HG03066 (cell line): ENCODE measurements around the gene KLF6.
A peak's percentile ranks its signal among the peaks of the same experiment; 100 is the strongest.

Source experiments
- ATAC-seq: cut with Tn5 transposase; IDR thresholded peaks from one replicate; pipeline ENCODE4 v1.9.1; 2021; ENCODE audit warnings: low read depth; ENCODE audit not compliant: unreplicated experiment

Gene KLF6

GRCh38 chr10:3784510-3785250 lies at the start of gene KLF6:
Gene KLF6 (minus strand): TSS chr10:3785209. CDS start chr10:3785014, 195 bp downstream.
- ATAC-seq = peak; percentile 1

DNA sequence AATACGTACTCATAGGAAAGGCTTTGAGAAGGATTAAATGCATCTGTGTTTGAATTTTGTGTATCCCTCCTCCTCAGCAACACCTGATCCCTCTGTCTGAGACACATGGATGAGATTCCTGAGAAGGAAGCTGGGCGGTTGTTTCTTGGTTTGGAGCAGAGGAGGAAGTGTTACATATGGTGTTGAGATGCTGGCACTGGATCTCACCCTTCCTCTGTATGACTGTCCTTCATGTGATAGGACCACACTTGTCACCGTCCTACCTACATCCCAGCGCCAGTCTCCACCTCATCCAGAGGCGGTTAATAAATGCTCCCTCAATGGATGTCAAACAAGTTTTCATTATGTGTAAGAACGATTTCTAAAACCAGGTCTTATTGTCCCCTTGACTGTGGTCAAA lies 49.4 kb upstream of the KLF6 start:
- ATAC-seq = no peak

- no peak for ATAC-seq
These were observed 48.0 kb upstream of the KLF6 start for GRCh38 chr10:3833046-3833445.

DNA sequence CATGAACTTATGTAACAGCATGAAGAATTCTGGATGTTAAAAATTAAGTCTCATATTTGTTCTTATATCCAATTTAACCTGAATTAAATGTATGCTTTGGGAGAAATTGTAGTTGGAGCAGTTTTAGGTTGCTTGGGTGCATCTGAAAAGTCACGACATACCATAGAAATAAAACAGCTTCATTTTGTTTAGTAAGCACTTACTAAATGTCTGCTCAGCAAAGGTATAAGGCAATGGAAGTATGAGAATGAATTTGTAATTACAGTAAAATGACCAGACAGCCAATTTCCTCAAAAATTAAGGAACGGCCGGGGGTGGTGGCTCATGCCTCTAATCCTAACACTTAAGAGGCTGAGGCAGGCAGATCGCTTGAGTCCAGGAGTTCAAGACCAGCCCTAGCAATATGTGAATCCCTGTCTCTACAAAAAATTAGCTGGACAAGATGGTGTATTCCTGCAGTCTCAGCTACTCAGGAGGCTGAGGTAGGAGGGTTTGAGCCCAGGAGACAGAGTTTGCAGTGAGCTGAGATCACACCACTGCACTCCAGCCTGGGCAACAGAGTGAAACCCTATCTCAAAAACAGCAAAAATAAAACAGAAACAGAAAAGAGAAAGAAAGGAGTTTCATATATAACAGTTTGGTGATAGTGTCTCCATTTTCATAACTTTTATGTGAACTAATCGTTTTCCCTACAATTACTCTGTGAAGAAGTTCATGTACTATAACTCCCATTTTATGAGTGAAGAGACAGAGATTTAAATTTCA lies 47.2 kb upstream of the KLF6 start:
- no peak for ATAC-seq

- no peak for ATAC-seq
These were observed 46.6 kb upstream of the KLF6 start for GRCh38 chr10:3831608-3832007.

DNA sequence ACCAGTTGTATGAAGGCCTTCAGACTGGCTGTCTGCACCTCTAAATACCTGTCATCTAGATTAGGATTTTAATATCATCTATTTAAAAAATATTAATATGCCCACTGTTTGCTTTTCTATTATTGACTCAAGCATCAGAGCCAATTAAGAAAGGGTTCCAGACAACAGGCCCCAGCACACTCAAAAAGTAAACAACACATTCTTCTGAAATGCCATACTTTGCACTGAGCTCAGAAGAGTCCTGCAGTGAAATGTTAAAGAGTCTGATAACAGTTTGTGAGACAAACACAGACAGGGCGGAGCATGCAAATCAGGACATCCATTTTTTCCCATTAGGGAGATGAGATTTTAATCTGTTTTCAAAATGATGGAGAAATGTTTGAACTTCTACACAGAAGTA lies 45.9 kb upstream of the KLF6 start:
- ATAC-seq = no peak

DNA sequence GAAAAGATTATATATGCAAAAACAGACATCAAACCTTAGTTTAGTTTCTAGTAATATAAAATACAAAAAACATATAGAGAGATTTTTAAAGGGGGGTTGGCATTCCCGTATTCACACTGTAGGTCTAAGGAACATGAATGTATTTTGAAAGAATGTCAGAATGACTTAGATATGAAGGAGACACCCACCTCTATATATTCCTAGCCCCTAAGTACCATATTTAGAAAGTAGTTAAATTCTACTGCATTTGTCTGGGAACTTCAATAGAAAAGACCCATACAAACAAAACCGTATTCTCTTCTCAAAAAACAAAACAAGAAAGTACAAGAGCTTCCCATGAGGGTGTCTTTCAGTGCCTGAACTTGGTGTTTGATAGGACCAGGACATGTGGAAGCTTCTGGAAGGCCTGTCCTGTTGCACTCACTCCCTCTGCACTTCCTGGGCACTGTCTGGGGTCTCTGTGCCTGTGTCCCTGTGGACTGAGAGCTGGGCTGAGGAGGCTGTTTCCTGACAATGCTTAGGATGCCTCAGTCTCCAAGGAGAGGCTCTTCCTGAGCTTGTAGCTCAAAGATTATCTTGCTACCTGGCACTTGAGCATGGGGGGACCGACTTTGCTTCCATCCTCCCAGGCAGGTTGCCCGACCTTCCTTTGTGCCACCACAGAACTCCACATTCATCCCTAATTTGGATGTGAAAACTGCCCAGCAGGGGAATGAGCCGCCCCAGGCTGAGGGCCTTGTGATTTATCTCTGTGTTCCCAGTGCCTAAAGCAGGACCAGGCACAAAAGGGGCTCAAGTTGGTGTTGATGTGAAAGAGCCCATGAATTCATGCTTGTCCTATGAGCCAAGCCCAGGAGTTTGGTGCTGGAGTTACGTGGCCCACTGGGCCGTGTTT lies 44.4 kb upstream of the KLF6 start:
- ATAC-seq = no peak

- peak; percentile 54 for ATAC-seq
These were observed 43.6 kb upstream of the KLF6 start for GRCh38 chr10:3828404-3829155.

DNA sequence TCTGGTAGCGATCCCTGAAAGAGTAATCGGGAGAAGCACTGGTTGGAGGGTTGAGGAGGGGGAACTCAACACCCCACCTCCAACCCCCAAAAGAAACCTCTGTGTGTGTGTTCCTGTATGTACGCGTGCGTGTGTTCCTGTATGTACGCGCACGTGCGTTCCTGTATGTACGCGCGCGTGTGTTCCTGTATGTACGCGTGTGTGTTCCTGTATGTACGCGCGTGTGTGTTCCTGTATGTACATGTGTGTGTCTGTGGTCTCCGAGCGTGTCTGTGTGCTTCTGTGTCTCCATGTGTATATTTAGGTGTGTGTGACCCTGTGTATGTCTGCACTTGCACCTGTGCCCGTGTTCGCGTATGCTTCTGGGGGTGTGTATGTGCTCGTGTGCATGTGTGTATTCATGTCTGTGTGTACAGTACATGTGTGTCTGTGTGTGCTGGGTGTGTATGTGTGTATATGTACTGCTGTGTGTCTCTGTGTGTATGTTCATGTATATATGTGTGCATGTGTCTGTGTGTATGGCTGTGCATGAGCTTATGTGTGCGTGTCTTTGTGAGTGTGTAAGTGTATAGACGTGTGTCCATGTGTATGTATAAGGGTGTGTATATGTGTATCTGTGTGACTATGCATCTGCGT lies 42.9 kb upstream of the KLF6 start:
- ATAC-seq = no peak

DNA sequence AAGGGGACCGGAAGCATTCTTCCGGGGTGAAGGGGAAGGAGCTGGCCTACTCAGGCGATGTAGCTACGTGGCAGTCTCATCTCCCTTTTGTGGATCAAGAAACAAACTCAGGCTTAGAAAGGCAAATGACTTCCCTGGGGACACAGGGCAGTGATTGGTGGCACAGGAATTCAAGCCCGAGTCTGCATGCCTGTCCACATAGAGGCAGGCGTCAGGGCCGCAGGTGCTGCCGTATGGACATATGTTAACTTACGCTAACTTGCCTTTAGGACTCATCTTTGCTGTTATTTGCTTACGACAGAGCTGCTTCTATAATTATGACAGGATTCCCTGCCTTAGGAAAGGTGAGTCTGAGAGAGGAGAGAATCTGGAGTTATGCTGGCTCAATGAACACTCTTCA lies 42.3 kb upstream of the KLF6 start:
- ATAC-seq = no peak

DNA sequence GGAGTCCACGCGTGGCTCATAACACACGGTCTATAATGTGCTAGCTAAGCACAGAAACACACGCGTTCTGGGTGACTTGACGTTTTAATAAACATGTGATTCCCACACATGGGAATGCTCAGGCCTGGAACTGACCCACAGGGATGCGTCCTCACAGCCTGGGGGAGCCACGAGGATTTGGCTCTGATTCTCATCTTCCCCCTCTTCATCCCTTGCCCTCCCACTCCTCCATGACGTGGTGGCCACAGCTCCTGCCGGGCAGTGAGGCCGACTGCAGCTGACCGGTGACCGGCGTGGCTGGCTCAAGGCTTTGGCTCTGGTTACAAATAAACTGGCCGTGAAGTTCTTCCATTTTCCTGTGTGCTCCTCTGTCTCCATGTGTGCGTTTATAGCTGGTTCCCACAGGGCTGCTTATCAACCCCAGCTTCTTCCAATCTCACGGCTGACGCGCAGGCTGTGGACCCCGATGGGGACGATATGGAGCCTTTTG lies 40.9 kb upstream of the KLF6 start:
- ATAC-seq = no peak

- ATAC-seq = no peak
These were observed 40.2 kb upstream of the KLF6 start for GRCh38 chr10:3825244-3825643.

GRCh38 chr10:3822541-3823330 lies 37.7 kb upstream of the KLF6 start:
- ATAC-seq = no peak

GRCh38 chr10:3820255-3820654 lies 35.2 kb upstream of the KLF6 start:
- no peak for ATAC-seq

GRCh38 chr10:3816995-3817394 lies 32.0 kb upstream of the KLF6 start:
- ATAC-seq = no peak

- ATAC-seq = no peak
These were observed 29.8 kb upstream of the KLF6 start for GRCh38 chr10:3814838-3815220.

DNA sequence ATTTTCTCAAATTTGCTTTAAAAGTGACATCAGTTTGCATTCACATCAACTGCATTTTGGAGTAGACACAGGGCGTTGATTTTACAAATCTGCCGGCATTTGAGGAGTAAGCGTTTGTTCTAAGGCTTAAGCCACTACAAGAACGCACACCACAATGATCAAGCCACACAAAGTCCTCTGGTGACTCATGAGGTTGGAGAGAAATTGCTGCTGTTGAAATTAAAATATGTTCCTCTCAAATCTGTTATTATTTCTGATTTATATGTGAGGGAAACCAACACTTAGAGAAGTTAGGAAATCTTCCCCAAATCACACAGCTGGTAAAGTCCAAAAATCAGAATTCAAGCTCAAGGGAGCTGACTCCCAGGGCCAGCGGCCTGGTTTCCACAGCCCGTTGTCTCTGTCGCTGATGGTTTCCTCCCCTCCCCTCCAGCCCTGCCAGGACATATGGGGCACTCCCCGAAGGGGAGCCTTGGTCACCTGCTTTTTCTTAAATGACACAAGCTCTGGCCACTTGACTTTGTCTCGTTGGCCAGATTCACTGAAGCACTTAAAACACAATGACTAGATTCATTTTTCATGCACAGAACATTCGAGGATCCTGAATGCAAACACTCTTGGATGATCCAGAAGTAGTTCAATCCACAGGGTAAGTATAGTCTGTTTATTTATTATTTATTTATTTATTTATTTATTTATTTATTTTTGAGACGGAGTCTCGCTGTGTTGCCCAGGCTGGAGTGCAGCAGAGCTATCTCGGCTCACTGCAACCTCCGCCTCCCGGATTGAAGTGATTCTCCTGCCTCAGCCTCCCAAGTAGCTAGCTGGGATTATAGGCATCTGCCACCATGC lies 29.2 kb upstream of the KLF6 start:
- no peak for ATAC-seq

DNA sequence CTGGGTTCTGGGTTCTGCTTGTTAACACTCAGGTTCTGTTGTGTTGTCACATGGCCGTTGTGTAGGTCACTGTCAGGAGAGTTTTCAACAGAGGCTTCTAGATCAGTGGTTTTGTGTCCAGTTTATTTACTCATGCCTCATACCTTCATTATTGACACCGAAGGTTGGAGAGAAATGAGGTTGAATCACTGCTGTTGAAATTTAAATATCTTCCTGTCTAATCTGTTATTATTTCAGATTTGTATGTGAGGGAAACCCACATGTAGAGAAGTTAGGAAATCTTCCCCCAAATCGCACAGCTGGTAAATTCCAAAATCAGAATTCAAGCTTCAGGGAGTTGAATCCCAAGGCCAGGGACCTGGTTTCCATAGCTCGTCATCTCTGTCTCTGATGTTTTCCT lies 28.3 kb upstream of the KLF6 start:
- ATAC-seq = no peak
